GM21367 (cell line): Measurements from ENCODE around the gene TRIP12.
A peak's percentile ranks its signal among the peaks of the same experiment; 100 is the strongest.
"Not testable (repeated sequence)": the region's sequence is repeated elsewhere in the genome, so short reads cannot be mapped to it uniquely, and the experiment has no call there.

ENCODE experiments used
- ATAC-seq: cut with Tn5 transposase; IDR thresholded peaks from one replicate; pipeline ENCODE4 v1.9.1; 2021; ENCODE audit not compliant: unreplicated experiment

The TRIP12 gene

GRCh38 chr2:229921892-229922448 lies at the start of gene TRIP12:
Gene TRIP12 (minus strand): TSS chr2:229922009. CDS start chr2:229880079, 41,930 bp downstream.
- ATAC-seq = peak; percentile 68

GRCh38 chr2:229971298-229971790 lies 49.5 kb upstream of the TRIP12 start:
- ATAC-seq = no peak

- ATAC-seq = no peak
Measured at GRCh38 chr2:229970406-229970805, 48.6 kb upstream of the TRIP12 start.

DNA sequence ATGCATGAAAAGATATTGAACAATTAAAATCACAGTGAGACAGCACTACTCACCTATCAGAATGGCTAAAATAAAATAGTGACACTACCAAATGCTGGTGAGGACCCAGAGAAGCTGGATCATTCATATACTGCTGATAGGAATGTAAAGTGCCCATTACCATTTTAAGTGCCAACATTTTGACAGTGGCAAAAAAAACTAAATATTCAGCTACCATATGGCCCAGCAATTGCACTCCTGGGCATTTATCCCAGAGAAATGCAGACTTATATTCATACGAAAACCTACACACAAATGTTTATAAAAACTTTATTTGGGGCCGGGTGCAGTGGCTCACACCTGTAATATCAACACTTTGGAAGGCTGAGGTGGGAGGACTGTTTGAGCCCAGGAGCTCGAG lies 48.1 kb upstream of the TRIP12 start:
- no peak for ATAC-seq

GRCh38 chr2:229963596-229963995 lies 41.8 kb upstream of the TRIP12 start:
- ATAC-seq = not testable (repeated sequence)

DNA sequence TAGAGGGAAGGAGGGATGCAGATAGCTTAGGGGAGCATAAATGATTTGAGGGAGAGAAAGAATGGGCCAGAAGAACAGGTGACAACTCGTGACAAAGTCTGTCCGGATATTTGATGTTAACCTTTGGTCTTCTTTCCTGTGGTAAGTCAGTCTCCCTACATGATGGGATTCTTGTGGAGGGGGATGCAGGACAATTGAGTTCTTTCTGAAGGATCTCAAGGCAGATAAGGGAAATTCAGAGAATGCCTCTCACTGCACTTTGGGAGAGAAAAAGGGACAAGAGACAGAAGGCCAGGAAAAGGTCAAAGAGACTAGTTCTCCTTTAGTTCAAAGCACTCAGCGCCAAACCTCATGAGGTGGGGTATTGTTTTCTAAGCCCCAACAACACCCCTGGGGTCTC lies 34.7 kb upstream of the TRIP12 start:
- no peak for ATAC-seq

- no peak for ATAC-seq
Measured at GRCh38 chr2:229955663-229956062, 33.9 kb upstream of the TRIP12 start.

DNA sequence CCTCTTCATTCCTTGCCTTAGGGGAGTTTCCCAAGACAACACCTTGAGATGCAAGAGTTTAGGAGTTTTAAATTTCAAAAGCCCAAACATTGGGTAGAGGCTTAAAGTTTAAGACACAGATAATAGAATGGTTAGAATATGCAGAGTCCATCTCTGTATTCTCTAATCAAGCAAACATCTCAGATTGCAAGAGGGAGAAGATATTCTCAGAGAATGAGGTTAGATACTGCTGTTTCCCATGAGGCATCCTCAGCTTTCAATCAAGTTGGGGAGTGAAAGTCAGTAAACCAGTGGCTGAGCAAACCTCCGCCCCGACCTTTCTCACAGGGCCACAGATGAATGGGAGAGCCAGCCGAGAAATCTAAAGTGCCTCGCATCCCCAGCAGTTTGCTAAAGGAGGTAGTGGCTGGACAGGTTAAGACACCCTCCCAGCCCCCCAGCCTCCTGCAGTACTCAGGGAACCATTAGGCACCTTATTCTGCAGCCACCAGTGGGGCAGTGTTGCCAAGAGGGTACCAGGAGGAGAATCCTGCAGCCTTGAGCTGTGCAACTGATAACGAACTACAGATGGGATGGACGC lies 30.5 kb upstream of the TRIP12 start:
- ATAC-seq = no peak

DNA sequence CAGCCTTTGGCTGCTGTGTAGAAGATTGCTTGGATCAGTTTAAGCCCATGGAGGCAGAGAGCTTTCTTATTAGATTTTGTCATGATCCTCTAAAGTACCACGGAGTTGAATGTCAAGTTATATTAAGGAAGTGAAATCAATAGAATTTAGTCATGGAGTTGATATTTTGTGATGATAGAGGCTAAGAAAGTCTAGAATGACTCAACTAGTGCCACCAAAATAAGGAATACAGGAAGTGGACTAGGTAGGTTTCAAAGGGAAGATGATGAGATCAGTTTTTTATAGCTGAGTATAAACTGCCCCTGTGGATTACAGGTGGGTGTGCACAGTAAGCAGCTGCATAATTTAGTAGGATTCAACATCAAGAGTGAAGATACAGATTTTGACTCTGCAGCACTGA lies 25.7 kb upstream of the TRIP12 start:
- no peak for ATAC-seq

DNA sequence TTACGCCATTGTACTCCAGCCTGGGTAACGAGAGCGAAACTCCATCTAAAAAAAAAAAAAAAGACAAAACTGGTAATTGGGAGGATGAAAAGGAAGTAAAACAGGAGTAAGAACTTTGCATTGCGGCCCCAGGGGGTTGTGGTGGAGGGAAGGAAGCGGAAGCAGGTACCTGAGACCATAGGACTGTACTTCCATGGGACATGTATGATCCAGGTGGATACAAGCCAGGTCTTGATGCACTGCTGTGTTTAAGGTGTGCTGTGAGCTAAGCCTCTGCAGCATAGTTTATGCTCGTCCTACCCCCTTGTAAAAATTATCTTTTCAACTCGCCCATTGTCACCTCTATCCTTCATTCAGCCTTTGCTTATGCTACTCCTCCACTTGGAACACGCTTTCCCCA lies 24.2 kb upstream of the TRIP12 start:
- ATAC-seq = no peak

DNA sequence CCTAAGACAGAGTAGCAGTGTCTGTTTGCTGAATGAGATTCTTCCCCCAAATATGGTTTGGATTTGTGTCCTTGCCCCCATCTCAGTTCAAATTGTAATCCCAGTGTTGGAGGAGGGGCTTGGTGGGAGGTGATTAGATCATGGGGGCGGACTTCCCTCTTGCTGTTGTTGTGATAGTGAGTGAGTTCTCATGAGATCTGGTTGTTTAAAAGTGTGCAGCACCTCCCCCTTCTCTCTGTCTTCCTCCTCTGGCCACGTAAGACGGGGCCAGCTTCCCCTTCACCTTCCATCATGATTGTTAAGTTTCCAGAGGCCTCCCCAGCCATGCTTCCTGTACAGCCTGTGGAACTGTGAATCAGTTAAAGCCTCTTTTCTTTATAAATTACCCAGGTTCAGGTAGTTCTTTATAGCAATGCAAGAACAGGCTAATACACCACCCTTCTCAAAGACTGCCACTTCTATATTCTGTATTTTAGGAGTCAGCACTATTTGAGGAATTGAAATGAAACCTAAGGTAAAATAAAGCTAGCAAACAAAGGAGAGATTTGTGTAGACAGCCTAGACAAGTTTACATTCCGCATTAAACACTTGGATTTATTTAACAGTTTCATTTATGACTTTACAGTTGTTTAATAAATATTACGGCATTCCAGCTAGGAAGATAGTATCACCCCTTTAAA lies 22.1 kb upstream of the TRIP12 start:
- no peak for ATAC-seq

- no peak for ATAC-seq
Measured at GRCh38 chr2:229943171-229943570, 21.4 kb upstream of the TRIP12 start.

- ATAC-seq = no peak
Measured at GRCh38 chr2:229942671-229943070, 20.9 kb upstream of the TRIP12 start.

- no peak for ATAC-seq
Measured at GRCh38 chr2:229937537-229937936, 15.7 kb upstream of the TRIP12 start.

GRCh38 chr2:229931241-229931640 lies 9.4 kb upstream of the TRIP12 start:
- no peak for ATAC-seq

DNA sequence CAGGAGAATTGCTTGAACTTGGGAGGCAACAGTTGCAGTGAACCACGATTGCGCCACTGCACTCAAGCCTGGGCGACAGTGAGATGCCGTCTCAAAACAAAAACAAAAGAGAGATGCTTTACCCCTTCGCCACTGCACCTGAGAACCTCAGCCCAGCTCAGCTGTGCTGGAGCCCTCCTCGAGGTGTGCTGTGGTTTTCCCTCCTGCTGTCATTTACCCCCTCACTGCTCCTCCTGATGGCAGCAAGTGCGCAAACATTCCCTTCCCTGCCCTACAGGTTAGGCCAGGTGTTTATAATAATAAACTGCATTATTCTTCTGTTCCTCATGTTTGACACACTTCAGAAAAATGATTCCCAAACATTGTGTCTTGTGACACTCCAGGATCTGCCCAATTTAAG lies 8.8 kb upstream of the TRIP12 start:
- ATAC-seq = no peak

DNA sequence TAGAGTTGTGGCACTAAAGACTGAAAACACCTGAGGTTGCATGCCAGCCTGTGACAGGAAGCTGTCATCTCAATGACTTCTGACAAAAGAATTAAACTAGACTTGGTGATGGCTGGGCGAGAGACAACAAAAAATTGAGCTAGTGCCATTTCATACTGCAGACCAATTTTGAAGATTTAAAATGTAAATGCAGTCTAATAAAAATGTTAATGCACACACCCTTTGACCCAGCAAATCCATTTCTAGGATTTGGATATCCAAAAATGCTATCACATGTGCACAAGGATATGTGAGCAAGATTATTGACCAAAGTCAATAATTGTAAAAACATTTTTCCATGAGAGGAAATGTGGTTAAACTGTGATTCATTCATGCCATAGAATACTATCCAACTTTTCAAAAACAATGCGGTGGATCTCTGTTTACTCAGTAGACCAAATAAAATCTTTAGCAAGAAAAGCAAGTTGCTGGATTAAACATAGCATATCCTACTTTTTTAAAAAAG lies 6.1 kb upstream of the TRIP12 start:
- ATAC-seq = no peak

GRCh38 chr2:229925201-229925600 lies 3.4 kb upstream of the TRIP12 start:
- no peak for ATAC-seq

DNA sequence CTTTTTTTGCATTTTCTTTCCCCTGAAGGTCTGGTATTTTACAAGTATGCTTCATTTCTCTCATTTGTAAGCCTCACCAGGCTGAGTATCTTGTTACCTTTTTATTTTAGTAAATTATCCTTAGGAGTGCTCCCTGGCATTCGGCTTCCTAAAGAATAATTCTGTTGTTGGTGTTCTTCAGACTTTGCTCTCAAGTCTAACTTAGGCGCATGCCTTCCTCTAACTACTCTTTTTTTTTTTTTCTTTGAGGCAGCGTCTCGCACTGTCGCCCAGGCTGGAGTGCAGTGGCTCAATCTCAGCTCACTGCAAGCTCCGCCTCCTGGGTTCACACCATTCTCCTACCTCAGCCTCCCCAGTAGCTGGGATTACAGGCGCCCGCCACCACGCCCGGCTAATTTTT lies 2.7 kb upstream of the TRIP12 start:
- ATAC-seq = not testable (repeated sequence)

GRCh38 chr2:229922449-229923386 lies 909 bp upstream of the TRIP12 start, which contains the start of gene FBXO36:
Gene FBXO36 (plus strand): TSS chr2:229922503. CDS start chr2:229922514, 11 bp downstream.
- ATAC-seq = peak; percentile 55
